ENCODE results near the gene ZNRD2. TPM values are rescaled to one million over a fixed set of nuclear protein-coding genes. Genes with fewer than 3 reads are reported as not detected.
A peak's percentile ranks its signal among the peaks of the same experiment; 100 is the strongest.

Gene ZNRD2
- total and polyA plus RNA-seq, 4 donors, result 21.7 to 42.5 (median 33.2) TPM

DNA sequence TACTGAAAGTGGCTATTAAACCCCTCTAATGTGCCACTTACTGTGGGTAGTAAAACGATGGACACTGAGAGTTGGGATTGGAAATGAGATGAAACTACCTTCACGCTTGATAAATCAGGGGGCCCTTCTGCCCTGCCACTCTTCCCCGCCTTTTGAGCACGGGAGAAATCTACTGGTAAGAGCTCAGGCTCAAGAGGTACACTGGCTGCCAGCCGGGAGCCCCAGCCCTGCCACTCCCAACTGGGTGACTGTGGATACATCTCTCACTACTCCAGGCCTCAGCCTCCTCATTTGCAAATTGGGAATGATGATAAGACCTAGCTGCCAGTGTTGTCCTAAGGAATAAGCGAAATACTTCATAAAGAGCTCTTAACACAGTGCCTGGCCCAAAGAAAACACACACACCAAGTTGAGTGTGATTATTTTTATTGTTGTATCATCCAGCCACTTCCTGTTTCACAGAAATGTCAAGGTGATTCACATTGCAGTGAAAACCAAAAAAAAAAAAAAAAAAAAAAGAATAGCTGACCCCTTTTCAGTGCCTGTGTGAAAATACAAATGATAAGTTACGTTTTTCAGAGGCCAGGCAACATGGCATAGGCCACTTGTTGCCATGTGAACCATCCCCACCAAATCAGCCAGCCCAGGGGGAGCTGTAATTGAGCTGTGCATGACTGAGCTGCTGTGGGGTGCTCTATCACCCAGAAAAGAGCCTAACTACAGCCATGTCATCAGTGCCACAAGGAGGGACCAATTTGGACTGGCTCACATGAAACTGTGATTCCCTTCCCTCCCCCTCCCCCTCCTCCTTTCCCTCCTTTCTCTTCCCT is 4.4 kb upstream of the ZNRD2 start:
- intact Hi-C loops (cut with DNase I), result no loop called here
- Histone ChIP-seq H3K36me3 (ENCODE audit: control insufficient read depth in 1 of 2, insufficient read depth in 2 of 2, low read length in 1 of 2) (no peaks in the 10 kb centered on the region), H3K27ac (ENCODE audit: low read depth in 1 of 2, low read length in 2 of 2) (peak overlapping the region in 1 of 2 donors; percentile 8), H3K4me3 (ENCODE audit: low read length in 2 of 2) (no peak overlapping the region), H3K27me3 (ENCODE audit: control insufficient read depth in 1 of 2, insufficient read depth in 2 of 2, low read length in 1 of 2) (no peaks in the 10 kb centered on the region), H3K9me3 (ENCODE audit: control insufficient read depth, low read length) (no peaks in the 10 kb centered on the region), H3K4me1 (ENCODE audit: control insufficient read depth in 1 of 2, insufficient read depth in 2 of 2, low read length in 2 of 2) (no peaks in the 10 kb centered on the region)
- ATAC-seq (ENCODE audit: low FRiP score) (no peak), DNase-seq (no peak)
- 63 to 68% methylated on average over 7 of the region's 7 CpGs for WGBS, 2 donors

DNA sequence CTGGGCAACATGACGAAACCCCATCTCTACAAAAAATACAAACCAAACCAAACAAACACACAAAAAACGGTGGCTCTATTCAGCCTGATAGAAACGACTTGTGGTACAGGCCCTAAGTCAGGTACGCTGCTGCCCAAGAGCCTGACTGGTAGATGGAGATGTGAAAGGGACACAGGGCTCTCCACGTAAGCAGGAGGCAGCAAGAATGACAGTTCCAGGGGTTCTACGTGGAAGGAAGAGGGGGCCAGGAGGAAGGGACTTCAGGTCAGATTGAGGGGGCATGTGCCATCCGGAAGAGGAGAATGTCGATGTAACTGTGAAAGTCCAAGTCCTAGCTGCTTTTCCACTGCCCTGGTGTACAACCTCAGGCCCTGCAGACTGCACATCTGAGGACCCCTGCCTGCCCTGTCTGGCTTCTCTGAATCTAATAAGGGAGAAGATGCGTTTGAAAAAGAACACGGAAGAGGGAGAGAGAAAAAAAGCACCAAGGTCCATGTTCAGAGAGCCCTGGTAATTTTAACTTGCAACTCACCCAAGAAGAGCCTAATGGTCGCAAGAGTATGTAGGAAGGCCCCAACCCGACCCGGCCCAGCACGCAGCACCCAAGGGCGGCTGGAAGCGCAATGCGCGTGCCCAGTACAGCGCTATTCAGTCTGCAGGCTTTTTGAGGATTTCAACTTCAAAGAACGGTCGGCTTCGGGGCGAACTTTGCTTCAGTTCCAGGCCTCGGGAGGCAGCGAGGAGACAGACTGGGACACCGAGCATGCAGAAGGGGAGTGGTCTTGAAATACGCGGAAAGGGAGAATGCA is 909 bp upstream of the ZNRD2 start:
- H3K4me1 ChIP-seq (ENCODE audit: control insufficient read depth in 1 of 2, insufficient read depth in 2 of 2, low read length in 2 of 2), result no peaks in the 10 kb centered on the region
- intact Hi-C loops (cut with DNase I), result loop anchor here in 1 of 2 donors (1.0 kb wide), 1 partner anchor 8 kb away; no protein-coding TSS in a partner anchor
- ATAC-seq (ENCODE audit: low FRiP score) (no peak), DNase-seq (no peak)
- peak overlapping the region; percentile 20 to 83 for H3K27ac ChIP-seq (ENCODE audit: low read depth in 1 of 2, low read length in 2 of 2)
- H3K9me3 ChIP-seq (ENCODE audit: control insufficient read depth, low read length), result no peaks in the 10 kb centered on the region
- no peaks in the 10 kb centered on the region for H3K36me3 ChIP-seq (ENCODE audit: control insufficient read depth in 1 of 2, insufficient read depth in 2 of 2, low read length in 1 of 2)
- peak overlapping the region; percentile 43 to 61 for H3K4me3 ChIP-seq (ENCODE audit: low read length in 2 of 2)
- 2 to 4% methylated on average over 28 of the region's 28 CpGs for WGBS, 2 donors
- no peaks in the 10 kb centered on the region for H3K27me3 ChIP-seq (ENCODE audit: control insufficient read depth in 1 of 2, insufficient read depth in 2 of 2, low read length in 1 of 2)

DNA sequence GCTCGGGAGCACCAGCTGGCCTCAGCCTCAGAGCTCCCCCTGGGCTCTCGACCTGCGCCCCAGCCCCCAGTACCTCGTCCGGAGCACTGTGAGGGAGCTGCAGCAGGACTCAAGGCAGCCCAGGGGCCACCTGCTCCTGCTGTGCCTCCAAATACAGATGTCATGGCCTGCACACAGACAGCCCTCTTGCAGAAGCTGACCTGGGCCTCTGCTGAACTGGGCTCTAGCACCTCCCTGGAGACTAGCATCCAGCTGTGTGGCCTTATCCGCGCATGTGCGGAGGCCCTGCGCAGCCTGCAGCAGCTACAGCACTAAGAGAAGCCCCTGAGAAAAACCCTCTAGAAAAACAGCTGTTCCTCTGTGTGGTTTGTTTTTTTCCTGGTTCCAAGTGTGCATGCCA is 1.1 kb downstream of the ZNRD2 start:
- WGBS, 2 donors, result 68 to 81% methylated on average over 9 of the region's 9 CpGs
- DNase-seq (no peak), ATAC-seq (ENCODE audit: low FRiP score) (no peak)
- intact Hi-C loops (cut with DNase I), result no loop called here
- Histone ChIP-seq H3K9me3 (ENCODE audit: control insufficient read depth, low read length) (no peaks in the 10 kb centered on the region), H3K4me3 (ENCODE audit: low read length in 2 of 2) (no peak overlapping the region), H3K4me1 (ENCODE audit: control insufficient read depth in 1 of 2, insufficient read depth in 2 of 2, low read length in 2 of 2) (no peaks in the 10 kb centered on the region), H3K36me3 (ENCODE audit: control insufficient read depth in 1 of 2, insufficient read depth in 2 of 2, low read length in 1 of 2) (no peaks in the 10 kb centered on the region), H3K27ac (ENCODE audit: low read depth in 1 of 2, low read length in 2 of 2) (peak overlapping the region in 1 of 2 donors; percentile 53), H3K27me3 (ENCODE audit: control insufficient read depth in 1 of 2, insufficient read depth in 2 of 2, low read length in 1 of 2) (no peaks in the 10 kb centered on the region)

DNA sequence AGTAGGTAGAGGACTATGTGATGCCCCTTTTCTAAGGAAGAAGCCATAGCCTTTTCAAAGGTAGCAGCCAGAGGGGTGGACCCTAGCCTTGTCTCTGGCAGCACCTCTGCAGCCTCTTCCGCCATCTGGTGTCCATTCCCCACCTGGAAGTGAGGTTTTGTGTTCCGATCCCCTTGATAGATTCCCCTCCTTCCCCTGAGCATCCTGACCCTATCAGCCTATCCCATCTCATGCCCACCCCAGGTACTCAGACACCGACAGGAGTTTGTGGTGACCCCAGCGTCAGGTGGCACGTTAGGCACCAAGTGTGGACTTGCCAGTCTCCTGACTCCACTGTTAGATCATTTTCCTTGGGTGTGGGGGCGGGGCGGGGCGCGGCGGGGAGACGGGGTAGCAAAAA is 1.7 kb downstream of the ZNRD2 start:
- 4 to 5% methylated on average over 11 of the region's 11 CpGs for WGBS, 2 donors
- H3K27ac ChIP-seq (ENCODE audit: low read depth in 1 of 2, low read length in 2 of 2), result peak overlapping the region in 1 of 2 donors; percentile 53

DNA sequence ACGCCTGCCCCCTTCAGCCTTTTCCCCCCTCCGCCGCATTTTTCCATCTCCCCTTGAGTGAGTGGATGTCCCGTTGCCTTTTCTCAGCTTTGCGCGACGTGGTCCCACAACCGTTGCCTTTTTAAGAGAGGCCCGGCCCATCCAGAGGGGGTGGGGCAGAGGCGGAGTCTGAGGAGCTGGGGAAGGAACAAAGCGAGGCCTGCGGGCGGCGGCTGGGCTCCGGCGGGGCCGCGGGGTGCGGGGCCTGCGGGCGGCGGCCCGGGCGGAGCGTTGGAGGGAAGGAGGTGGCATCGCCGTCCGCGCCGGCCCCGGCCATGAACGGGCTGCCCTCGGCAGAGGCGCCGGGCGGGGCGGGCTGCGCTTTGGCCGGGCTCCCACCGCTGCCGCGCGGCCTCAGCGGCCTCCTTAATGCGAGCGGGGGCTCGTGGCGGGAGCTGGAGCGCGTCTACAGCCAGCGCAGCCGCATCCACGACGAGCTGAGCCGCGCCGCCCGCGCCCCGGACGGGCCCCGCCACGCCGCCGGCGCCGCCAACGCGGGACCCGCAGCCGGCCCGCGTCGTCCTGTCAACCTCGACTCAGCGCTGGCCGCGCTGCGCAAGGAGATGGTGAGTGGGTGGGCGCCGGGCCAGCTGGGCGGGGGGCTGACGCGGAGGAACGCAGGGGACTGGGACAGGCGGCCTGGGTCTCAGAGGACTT is 2.2 kb downstream of the ZNRD2 start, which contains the start of gene FAM89B:
FAM89B (plus strand) TSS at position 183 of the 696 bp plus-strand sequence; CDS start at position 315, 132 bp downstream.
- peak; percentile 96 to 97 for DNase-seq
- peak within 1 kb of the TSS; percentile 76 to 79 for H3K4me3 ChIP-seq (ENCODE audit: low read length in 2 of 2)
- H3K4me1 ChIP-seq (ENCODE audit: control insufficient read depth in 1 of 2, insufficient read depth in 2 of 2, low read length in 2 of 2), result no peaks in the 10 kb centered on the region
- peak; percentile 31 for ATAC-seq (ENCODE audit: low FRiP score)
- WGBS, 2 donors, result 0% methylated on average over 70 to 86 of the region's 86 CpGs
- no peaks in the 10 kb centered on the region for H3K27me3 ChIP-seq (ENCODE audit: control insufficient read depth in 1 of 2, insufficient read depth in 2 of 2, low read length in 1 of 2)
- H3K9me3 ChIP-seq (ENCODE audit: control insufficient read depth, low read length), result no peaks in the 10 kb centered on the region
- H3K27ac ChIP-seq (ENCODE audit: low read depth in 1 of 2, low read length in 2 of 2), result peak within 1 kb of the TSS; percentile 7 to 55
- H3K36me3 ChIP-seq (ENCODE audit: control insufficient read depth in 1 of 2, insufficient read depth in 2 of 2, low read length in 1 of 2), result no peaks in the 10 kb centered on the region
- intact Hi-C loops (cut with DNase I), result no loop called here

More for the DNA sequence above, 1.7 kb downstream of the ZNRD2 start:
- Histone ChIP-seq H3K27me3 (ENCODE audit: control insufficient read depth in 1 of 2, insufficient read depth in 2 of 2, low read length in 1 of 2) (no peaks in the 10 kb centered on the region), H3K4me3 (ENCODE audit: low read length in 2 of 2) (peak overlapping the region in 1 of 2 donors; percentile 76), H3K36me3 (ENCODE audit: control insufficient read depth in 1 of 2, insufficient read depth in 2 of 2, low read length in 1 of 2) (no peaks in the 10 kb centered on the region), H3K9me3 (ENCODE audit: control insufficient read depth, low read length) (no peaks in the 10 kb centered on the region), H3K4me1 (ENCODE audit: control insufficient read depth in 1 of 2, insufficient read depth in 2 of 2, low read length in 2 of 2) (no peaks in the 10 kb centered on the region)
- ATAC-seq (ENCODE audit: low FRiP score) (no peak), DNase-seq (no peak)
- intact Hi-C loops (cut with DNase I), result no loop called here

DNA sequence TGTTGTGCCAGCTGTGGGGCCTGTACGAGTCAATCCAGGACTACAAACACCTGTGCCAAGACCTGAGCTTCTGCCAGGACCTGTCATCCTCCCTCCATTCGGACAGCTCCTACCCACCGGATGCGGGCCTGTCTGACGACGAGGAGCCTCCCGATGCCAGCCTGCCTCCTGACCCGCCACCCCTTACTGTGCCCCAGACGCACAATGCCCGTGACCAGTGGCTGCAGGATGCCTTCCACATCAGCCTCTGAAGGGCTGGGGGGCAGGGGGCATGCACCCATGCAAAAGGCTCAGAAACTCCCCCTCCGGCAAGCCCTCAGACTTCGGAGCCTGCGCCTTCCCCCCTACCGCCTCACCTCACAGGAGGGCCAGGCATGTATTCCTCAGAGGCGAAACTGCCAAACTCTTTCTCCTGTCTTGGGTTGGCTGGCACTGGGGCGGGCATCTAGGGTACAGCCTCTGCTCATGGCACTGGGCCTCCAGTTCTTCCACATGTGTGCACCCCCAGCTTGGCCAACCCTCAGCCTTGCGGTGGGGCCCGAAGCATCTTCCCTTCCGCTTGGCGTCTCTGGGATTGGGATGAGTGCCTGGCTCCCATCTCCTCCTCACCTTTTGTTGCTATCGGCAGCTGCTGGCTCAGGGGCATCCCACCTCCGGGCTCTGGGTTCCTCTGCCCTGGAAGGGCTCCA is 3.3 kb downstream of the ZNRD2 start:
- 4 to 7% methylated on average over 22 of the region's 22 CpGs for WGBS, 2 donors
- ATAC-seq (ENCODE audit: low FRiP score) (no peak), DNase-seq (peak in 1 of 2 donors; percentile 73)
- H3K4me3 ChIP-seq (ENCODE audit: low read length in 2 of 2), result peak overlapping the region; percentile 76 to 79
- H3K4me1 ChIP-seq (ENCODE audit: control insufficient read depth in 1 of 2, insufficient read depth in 2 of 2, low read length in 2 of 2), result no peaks in the 10 kb centered on the region
- H3K27ac ChIP-seq (ENCODE audit: low read depth in 1 of 2, low read length in 2 of 2), result peak overlapping the region in 1 of 2 donors; percentile 26
- no peaks in the 10 kb centered on the region for H3K9me3 ChIP-seq (ENCODE audit: control insufficient read depth, low read length)
- H3K27me3 ChIP-seq (ENCODE audit: control insufficient read depth in 1 of 2, insufficient read depth in 2 of 2, low read length in 1 of 2), result no peaks in the 10 kb centered on the region
- H3K36me3 ChIP-seq (ENCODE audit: control insufficient read depth in 1 of 2, insufficient read depth in 2 of 2, low read length in 1 of 2), result no peaks in the 10 kb centered on the region
- intact Hi-C loops (cut with DNase I), result loop anchor here in 1 of 2 donors (1.0 to 2.0 kb wide), 3 partner anchors 15 to 33 kb away; partner anchors contain the start of gene LTBP3

DNA sequence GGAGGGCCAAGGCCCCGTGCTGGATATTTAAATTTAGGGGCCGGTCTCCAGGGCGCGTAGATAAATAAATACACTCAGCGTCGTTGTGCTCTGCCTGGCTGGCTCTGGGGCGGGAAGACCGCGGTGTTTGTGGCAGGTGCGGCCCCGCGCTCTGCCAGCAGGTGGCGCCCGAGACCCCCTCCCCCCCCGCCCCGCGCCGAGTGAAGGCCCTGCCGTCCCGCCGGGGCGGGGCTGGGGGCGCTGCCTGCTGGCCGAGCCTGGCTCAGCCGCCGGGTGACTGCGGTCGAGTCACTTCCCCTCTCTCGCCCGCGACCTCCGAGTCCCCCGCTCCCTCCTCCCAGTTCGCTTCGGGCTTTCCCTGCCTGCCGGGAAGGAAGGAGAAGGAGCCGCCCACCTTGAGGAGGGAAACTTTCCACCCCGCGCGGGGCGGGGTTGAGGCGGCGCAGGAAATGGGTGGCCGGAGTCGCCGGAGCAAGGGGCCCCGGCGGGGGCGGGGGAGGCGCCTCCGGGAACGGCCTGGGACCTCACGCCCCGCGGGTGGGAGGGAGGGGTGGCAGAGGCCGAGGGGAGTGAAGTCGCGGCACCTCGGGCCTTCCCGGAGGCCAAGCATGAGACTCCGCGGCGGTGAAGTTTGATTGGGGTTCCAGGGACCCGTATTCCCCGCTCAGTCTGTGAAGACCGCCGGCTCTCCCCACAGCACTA is 4.0 kb downstream of the ZNRD2 start:
- H3K27me3 ChIP-seq (ENCODE audit: control insufficient read depth in 1 of 2, insufficient read depth in 2 of 2, low read length in 1 of 2), result no peaks in the 10 kb centered on the region
- peak overlapping the region; percentile 13 to 35 for H3K4me3 ChIP-seq (ENCODE audit: low read length in 2 of 2)
- H3K36me3 ChIP-seq (ENCODE audit: control insufficient read depth in 1 of 2, insufficient read depth in 2 of 2, low read length in 1 of 2), result no peaks in the 10 kb centered on the region
- H3K4me1 ChIP-seq (ENCODE audit: control insufficient read depth in 1 of 2, insufficient read depth in 2 of 2, low read length in 2 of 2), result no peaks in the 10 kb centered on the region
- H3K27ac ChIP-seq (ENCODE audit: low read depth in 1 of 2, low read length in 2 of 2), result peak overlapping the region in 1 of 2 donors; percentile 78
- H3K9me3 ChIP-seq (ENCODE audit: control insufficient read depth, low read length), result no peaks in the 10 kb centered on the region
- ATAC-seq (ENCODE audit: low FRiP score), result peak; percentile 77
- WGBS, 2 donors, result 1% methylated on average over 53 to 67 of the region's 67 CpGs
- intact Hi-C loops (cut with DNase I), result loop anchor here in 1 of 2 donors (1.0 to 2.0 kb wide), 3 partner anchors 15 to 34 kb away; partner anchors contain the start of gene LTBP3
- DNase-seq, result peak; percentile 98 to 99
